Stimulated activated CD4-positive, alpha-beta T cell treated with anti-CD3 and anti-CD28 coated beads, Interleukin-1b, Interleukin-23, amount 100 ng/mL, for 48 hours (primary cell): Measurements from ENCODE around the gene CCDC185.

Experiments used
- DNase-seq: peaks from one replicate; pipeline ENCODE4 v3.0.0-alpha.2; 2020

Gene CCDC185

GRCh38 chr1:223393275-223394214 is at the start of gene CCDC185:
CCDC185 (plus strand) TSS chr1:223393415; CDS start chr1:223393476, 61 bp downstream.
- no peak for DNase-seq

GRCh38 chr1:223343692-223344091 is 49.5 kb upstream of the CCDC185 start:
- no peak for DNase-seq

- DNase-seq: no peak
Measured at GRCh38 chr1:223344491-223344890, 48.7 kb upstream of the CCDC185 start.

GRCh38 chr1:223345720-223346119 is 47.5 kb upstream of the CCDC185 start:
- no peak for DNase-seq

GRCh38 chr1:223346311-223346710 is 46.9 kb upstream of the CCDC185 start:
- DNase-seq: no peak

GRCh38 chr1:223347583-223347982 is 45.6 kb upstream of the CCDC185 start:
- DNase-seq: no peak

GRCh38 chr1:223348439-223348838 is 44.8 kb upstream of the CCDC185 start:
- DNase-seq: no peak

GRCh38 chr1:223349241-223349640 is 44.0 kb upstream of the CCDC185 start:
- no peak for DNase-seq

- no peak for DNase-seq
Measured at GRCh38 chr1:223350361-223350908, 42.8 kb upstream of the CCDC185 start.

GRCh38 chr1:223352944-223353343 is 40.3 kb upstream of the CCDC185 start:
- no peak for DNase-seq

- DNase-seq: no peak
Measured at GRCh38 chr1:223353939-223354338, 39.3 kb upstream of the CCDC185 start.

GRCh38 chr1:223355699-223356098 is 37.5 kb upstream of the CCDC185 start:
- DNase-seq: no peak

GRCh38 chr1:223358826-223359225 is 34.4 kb upstream of the CCDC185 start:
- no peak for DNase-seq

- DNase-seq: peak; percentile 33
Measured at GRCh38 chr1:223363057-223363855, 30.0 kb upstream of the CCDC185 start.

- peak; percentile 59 for DNase-seq
Measured at GRCh38 chr1:223363856-223364684, 29.1 kb upstream of the CCDC185 start, which contains the start of gene SUSD4. SUSD4 (minus strand) TSS chr1:223364176; CDS start chr1:223363425, 751 bp downstream.

- DNase-seq: peak; percentile 5
Measured at GRCh38 chr1:223364685-223365382, 28.4 kb upstream of the CCDC185 start.

GRCh38 chr1:223374064-223374610 is 19.1 kb upstream of the CCDC185 start:
- DNase-seq: no peak

- DNase-seq: no peak
Measured at GRCh38 chr1:223378754-223379153, 14.5 kb upstream of the CCDC185 start.

GRCh38 chr1:223386013-223386412 is 7.2 kb upstream of the CCDC185 start:
- DNase-seq: no peak

GRCh38 chr1:223390618-223391017 is 2.6 kb upstream of the CCDC185 start:
- no peak for DNase-seq

- DNase-seq: no peak
Measured at GRCh38 chr1:223394242-223394641, 1.0 kb downstream of the CCDC185 start.
